SU-DHL-6 (cell line): Measurements from ENCODE around the gene MYOM3.

ENCODE experiments used
- EZH2phosphoT487 ChIP-seq: fragments of 200-600 bp; sonication (generic), shearing (Covaris generic); conservative IDR thresholded peaks from 2 replicates; pipeline ENCODE4 v1.6.1; 2018; ENCODE audit warnings: mild to moderate bottlenecking, antibody characterized with exemption, low read length, moderate library complexity, mixed read lengths
- TF ChIP-seq, protein P1 (sequence below): fragments of 200-600 bp; sonication (generic); IDR thresholded peaks from one replicate; pipeline ENCODE4 v1.5.1; 2017; ENCODE audit warnings: antibody characterized with exemption, mild to moderate bottlenecking, low read length, moderate library complexity; ENCODE audit not compliant: insufficient read depth, poor library complexity, severe bottlenecking

DNA sequence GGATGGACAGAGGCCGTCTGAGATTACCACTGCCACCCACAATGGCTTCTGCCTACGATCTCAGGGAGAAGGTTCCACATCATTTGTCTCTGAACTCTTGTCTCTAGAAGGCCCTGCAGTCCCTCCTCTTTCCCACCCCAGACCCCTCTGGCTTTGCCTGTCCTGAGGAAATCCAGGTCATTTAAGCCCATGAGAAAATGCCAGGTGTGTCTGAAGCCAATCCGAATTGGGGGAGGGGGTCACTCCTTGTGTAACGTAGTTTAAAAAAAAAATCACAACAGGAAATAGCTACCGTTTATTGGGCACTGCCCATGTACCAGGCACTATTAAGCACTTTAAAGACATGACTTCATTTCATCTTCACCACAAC is 7.5 kb upstream of the MYOM3 start:
- TF ChIP-seq, protein P1, sequence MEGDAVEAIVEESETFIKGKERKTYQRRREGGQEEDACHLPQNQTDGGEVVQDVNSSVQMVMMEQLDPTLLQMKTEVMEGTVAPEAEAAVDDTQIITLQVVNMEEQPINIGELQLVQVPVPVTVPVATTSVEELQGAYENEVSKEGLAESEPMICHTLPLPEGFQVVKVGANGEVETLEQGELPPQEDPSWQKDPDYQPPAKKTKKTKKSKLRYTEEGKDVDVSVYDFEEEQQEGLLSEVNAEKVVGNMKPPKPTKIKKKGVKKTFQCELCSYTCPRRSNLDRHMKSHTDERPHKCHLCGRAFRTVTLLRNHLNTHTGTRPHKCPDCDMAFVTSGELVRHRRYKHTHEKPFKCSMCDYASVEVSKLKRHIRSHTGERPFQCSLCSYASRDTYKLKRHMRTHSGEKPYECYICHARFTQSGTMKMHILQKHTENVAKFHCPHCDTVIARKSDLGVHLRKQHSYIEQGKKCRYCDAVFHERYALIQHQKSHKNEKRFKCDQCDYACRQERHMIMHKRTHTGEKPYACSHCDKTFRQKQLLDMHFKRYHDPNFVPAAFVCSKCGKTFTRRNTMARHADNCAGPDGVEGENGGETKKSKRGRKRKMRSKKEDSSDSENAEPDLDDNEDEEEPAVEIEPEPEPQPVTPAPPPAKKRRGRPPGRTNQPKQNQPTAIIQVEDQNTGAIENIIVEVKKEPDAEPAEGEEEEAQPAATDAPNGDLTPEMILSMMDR, result no peak
- TF ChIP-seq EZH2phosphoT487, result no peak
